Smooth muscle cell (in vitro differentiated cells): ENCODE measurements around the gene CASP12. TPM values are rescaled to one million over a fixed set of nuclear protein-coding genes. Genes with fewer than 3 reads are reported as not detected.
A peak's percentile ranks its signal among the peaks of the same experiment; 100 is the strongest.
"Not testable (repeated sequence)": the region's sequence is repeated elsewhere in the genome, so short reads cannot be mapped to it uniquely, and the experiment has no call there.

Experiments used
- DNase-seq: peaks from one replicate; lab custom pipeline; 2025; ENCODE audit not compliant: unreplicated experiment; lab: John Stamatoyannopoulos, UW
- H2AFZ ChIP-seq: fragments of 200-600 bp; sonication (generic); 2 replicates; pipeline ENCODE4 v1.6.0; 2016; ENCODE audit warnings: antibody characterized with exemption, low read depth, mild to moderate bottlenecking
- H3F3A ChIP-seq: fragments of 200-600 bp; sonication (generic); 2 replicates; pipeline ENCODE4 v1.6.0; 2017; ENCODE audit warnings: antibody characterized with exemption, low read depth
- H3K27ac ChIP-seq: fragments of 200-600 bp; sonication (generic); 2 replicates; pipeline ENCODE4 v1.5.1; 2016; ENCODE audit warnings: low read depth, mild to moderate bottlenecking
- H3K27me3 ChIP-seq: fragments of 200-600 bp; sonication (generic); 2 replicates; pipeline ENCODE4 v1.6.1; 2016; ENCODE audit warnings: low read depth, mild to moderate bottlenecking
- H3K36me3 ChIP-seq: fragments of 200-600 bp; sonication (generic); 2 replicates; pipeline ENCODE4 v1.5.1; 2016; ENCODE audit warnings: low read depth
- H3K4me1 ChIP-seq: fragments of 200-600 bp; sonication (generic); 2 replicates; pipeline ENCODE4 v1.5.1; 2016; ENCODE audit warnings: low read depth
- H3K4me2 ChIP-seq: fragments of 200-600 bp; sonication (generic); 2 replicates; pipeline ENCODE4 v1.6.0; 2016; ENCODE audit warnings: mild to moderate bottlenecking
- H3K4me3 ChIP-seq: fragments of 200-600 bp; sonication (generic); 2 replicates; pipeline ENCODE4 v1.5.1; 2016; ENCODE audit warnings: mild to moderate bottlenecking
- H3K79me2 ChIP-seq: fragments of 200-600 bp; sonication (generic); 2 replicates; pipeline ENCODE4 v1.6.0; 2016; ENCODE audit warnings: low read depth, mild to moderate bottlenecking
- H3K9ac ChIP-seq: fragments of 200-600 bp; sonication (generic); 2 replicates; pipeline ENCODE4 v1.6.0; 2016; ENCODE audit warnings: low read depth
- H3K9me3 ChIP-seq: fragments of 200-600 bp; sonication (generic); replicated peaks from 2 replicates; pipeline ENCODE4 v1.5.1; 2016; ENCODE audit warnings: low read depth
- H4K20me1 ChIP-seq: fragments of 200-600 bp; sonication (generic); 2 replicates; pipeline ENCODE4 v1.6.0; 2016; ENCODE audit warnings: low read depth
- CTCF ChIP-seq: fragments of 200-600 bp; sonication (generic); IDR thresholded peaks from 2 replicates; pipeline ENCODE4 v1.5.1; 2017; ENCODE audit warnings: borderline replicate concordance, mild to moderate bottlenecking, antibody characterized with exemption; ENCODE audit not compliant: insufficient read depth, poor library complexity, severe bottlenecking
- WGBS: methylation state at CpG from one replicate; pipeline ENCODE4 v1.1.7; 2016; ENCODE audit warnings: low lambda C conversion rate; 5-methylcytosine and 5-hydroxymethylcytosine counted together
- polyA plus RNA-seq: library from polyadenylated mRNA; unstranded; fragments of >200 nt; fragmentation: Nextera tagmentation; extraction: Ambion mirVana; gene quantifications from 2 replicates; pipeline ENCODE4 v1.2.1, GENCODE V29; 2016
- total RNA-seq: library from RNA; depleted of rRNA; stranded (reverse); fragments of >200 nt; gene quantifications from 2 replicates; pipeline ENCODE4 v1.2.3, GENCODE V29; 2014

The CASP12 gene
- total and polyA plus RNA-seq, 2 experiments from 2014 or later = 0.23 TPM; not detected in 1

- Histone ChIP-seq H4K20me1 (no peaks in the 10 kb centered on the region), H3F3A (no peaks in the 10 kb centered on the region), H2AFZ (no peak overlapping the region), H3K9ac (no peak overlapping the region), H3K36me3 (peaks cover 7% of the 10 kb centered on the region), H3K4me2 (no peak overlapping the region), H3K4me3 (no peak overlapping the region), H3K9me3 (no peaks in the 10 kb centered on the region), H3K79me2 (no peaks in the 10 kb centered on the region), H3K4me1 (no peaks in the 10 kb centered on the region), H3K27me3 (no peaks in the 10 kb centered on the region), H3K27ac (no peak overlapping the region)
- DNase-seq = no peak
- TF ChIP-seq CTCF = no peak
- WGBS = 82% methylated on average over 1 of the region's 1 CpG
These were observed 36.3 kb upstream of the CASP12 start for GRCh38 chr11:104934594-104934993.

GRCh38 chr11:104934073-104934472 is 35.8 kb upstream of the CASP12 start:
- not testable (repeated sequence) for DNase-seq, H2AFZ ChIP-seq, H3K27ac ChIP-seq, H3K36me3 ChIP-seq, H3K4me2 ChIP-seq, H3K27me3 ChIP-seq, H3K9me3 ChIP-seq, H3F3A ChIP-seq, H3K4me3 ChIP-seq, H3K4me1 ChIP-seq, H4K20me1 ChIP-seq, H3K9ac ChIP-seq, H3K79me2 ChIP-seq
- 92% methylated on average over 3 of the region's 3 CpGs for WGBS

- Histone ChIP-seq H3K4me1 (no peaks in the 10 kb centered on the region), H3K9ac (no peak overlapping the region), H3F3A (no peaks in the 10 kb centered on the region), H3K79me2 (no peaks in the 10 kb centered on the region), H3K4me2 (peak overlapping the region; percentile 0), H3K4me3 (no peak overlapping the region), H3K27ac (no peak overlapping the region), H4K20me1 (no peaks in the 10 kb centered on the region), H3K27me3 (no peaks in the 10 kb centered on the region), H3K36me3 (peaks cover 7% of the 10 kb centered on the region), H2AFZ (no peak overlapping the region), H3K9me3 (no peaks in the 10 kb centered on the region)
- no peak for DNase-seq
- no peak for TF ChIP-seq CTCF
These were observed 30.6 kb upstream of the CASP12 start for GRCh38 chr11:104928811-104929210.

- no peak for DNase-seq
These were observed 28.7 kb upstream of the CASP12 start for GRCh38 chr11:104926771-104927611.

More at GRCh38 chr11:104926771-104927611, 28.7 kb upstream of the CASP12 start:
- no peak overlapping the region for H3K4me2 ChIP-seq
- TF ChIP-seq CTCF = no peak
- H3K27me3 ChIP-seq = no peaks in the 10 kb centered on the region
- H3K9ac ChIP-seq = no peak overlapping the region
- H4K20me1 ChIP-seq = no peaks in the 10 kb centered on the region
- H2AFZ ChIP-seq = no peak overlapping the region
- no peak overlapping the region for H3K4me3 ChIP-seq
- H3K27ac ChIP-seq = no peak overlapping the region
- 68% methylated on average over 9 of the region's 9 CpGs for WGBS
- H3K4me1 ChIP-seq = no peaks in the 10 kb centered on the region
- H3K9me3 ChIP-seq = no peaks in the 10 kb centered on the region
- H3K36me3 ChIP-seq = peaks cover 7% of the 10 kb centered on the region
- no peaks in the 10 kb centered on the region for H3K79me2 ChIP-seq
- H3F3A ChIP-seq = no peaks in the 10 kb centered on the region
